Vagina (tissue), 2 donors: ENCODE measurements around the gene CTAGE1. TPM values are rescaled to one million over a fixed set of nuclear protein-coding genes. Genes with fewer than 3 reads are reported as not detected.

Experiments
- DNase-seq, 2 donors: peaks; one replicate each; pipeline ENCODE4 v3.0.0-alpha.2; 2017; ENCODE audit errors: extremely low spot score in 2 of 2
- H3K27ac ChIP-seq: fragments of 200-600 bp; sonication (generic); one replicate; pipeline ENCODE4 v1.5.1; 2019
- H3K27me3 ChIP-seq: fragments of 200-600 bp; sonication (generic); one replicate; pipeline ENCODE4 v1.5.1; 2019
- H3K36me3 ChIP-seq, 2 donors: fragments of 200-600 bp; sonication (generic); one replicate each; pipeline ENCODE4 v1.5.1; 2017 to 2019
- H3K4me1 ChIP-seq: fragments of 200-600 bp; sonication (generic); one replicate; pipeline ENCODE4 v1.5.1; 2019
- H3K4me3 ChIP-seq, 2 donors: fragments of 200-600 bp; sonication (generic); 1 replicate in 1 of 2; 2 replicates in 1 of 2; pipeline ENCODE4 v1.5.1; 2016 to 2019
- H3K9me3 ChIP-seq: fragments of 200-600 bp; sonication (generic); one replicate; pipeline ENCODE4 v1.5.1; 2019
- CTCF ChIP-seq, 3 experiments: fragments of 450-650 bp in 2 of 3; fragments of 200-600 bp in 1 of 3; sonication (generic) in 1 of 3; IDR thresholded peaks; one replicate each; pipeline ENCODE4 v1.5.1; 2017 to 2019; ENCODE audit warnings: antibody characterized with exemption in 3 of 3, mild to moderate bottlenecking in 2 of 3, moderate library complexity in 2 of 3
- POLR2A ChIP-seq, 2 donors: fragments of 450-650 bp; IDR thresholded peaks; one replicate each; pipeline ENCODE4 v1.6.1; 2017; ENCODE audit warnings: antibody characterized with exemption in 2 of 2, mild to moderate bottlenecking in 2 of 2, moderate library complexity in 2 of 2
- POLR2AphosphoS5 ChIP-seq, 2 donors: sonication (generic); formaldehyde crosslinking; IDR thresholded peaks; one replicate each; pipeline ENCODE4 v1.9.0; 2017; ENCODE audit warnings: antibody characterized with exemption in 2 of 2, mild to moderate bottlenecking in 2 of 2, low read depth in 1 of 2; ENCODE audit not compliant: insufficient read depth in 1 of 2
- intact Hi-C: fragments of 100-400 bp; cut with DNase I; formaldehyde crosslinking; loops from one replicate; pipeline ENCODE4 v1.15.1; 2023
- total RNA-seq: library from RNA; depleted of rRNA; stranded (reverse); fragments of >200 nt; gene quantifications from one replicate; pipeline ENCODE4 v1.2.3, GENCODE V29; 2016

The CTAGE1 gene
- total RNA-seq, 1 donor from 2014 or later = not detected

DNA sequence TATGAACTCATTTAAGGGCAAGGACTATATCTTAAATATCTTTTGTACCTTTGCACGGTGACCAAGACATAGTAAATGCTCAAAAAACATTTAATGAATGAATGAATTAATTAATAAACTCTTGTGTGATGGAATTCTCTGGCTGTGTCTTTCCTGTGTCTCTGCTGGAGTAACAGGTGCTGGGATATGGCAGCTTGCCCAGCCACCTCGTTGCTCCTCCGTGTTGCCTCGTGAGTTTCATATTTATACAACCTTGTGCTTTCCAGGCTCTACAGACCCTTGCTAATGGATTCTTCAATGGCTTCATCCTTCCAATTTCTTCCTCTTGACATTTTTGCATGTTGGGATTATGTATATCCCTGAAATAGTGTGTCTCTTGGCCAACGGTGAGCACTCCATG, 30.4 kb downstream of the CTAGE1 start:
- no peak overlapping the region for H3K4me3 ChIP-seq
- H3K27ac ChIP-seq = no peak overlapping the region
- intact Hi-C loops = no loop called here
- no peak for DNase-seq
- no peaks in the 10 kb centered on the region for H3K27me3 ChIP-seq
- H3K4me1 ChIP-seq = no peaks in the 10 kb centered on the region
- no peaks in the 10 kb centered on the region for H3K36me3 ChIP-seq
- TF ChIP-seq POLR2AphosphoS5 (IDR thresholded peaks at IDR 0.05; ENCODE audit: insufficient read depth in 1 of 2, low read depth in 1 of 2) (no peak), POLR2A (IDR thresholded peaks at IDR 0.05) (no peak), CTCF (IDR thresholded peaks at IDR 0.05) (no peak)
- no peaks in the 10 kb centered on the region for H3K9me3 ChIP-seq

GRCh38 chr18:22385718-22386117, 32.0 kb downstream of the CTAGE1 start:
- intact Hi-C loops = no loop called here
- Histone ChIP-seq H3K4me3 (no peak overlapping the region), H3K4me1 (no peaks in the 10 kb centered on the region), H3K27ac (no peak overlapping the region), H3K36me3 (no peaks in the 10 kb centered on the region), H3K9me3 (no peaks in the 10 kb centered on the region), H3K27me3 (no peaks in the 10 kb centered on the region)
- no peak for TF ChIP-seq CTCF (IDR thresholded peaks at IDR 0.05)
- TF ChIP-seq POLR2A (IDR thresholded peaks at IDR 0.05) = no peak
- no peak for TF ChIP-seq POLR2AphosphoS5 (IDR thresholded peaks at IDR 0.05; ENCODE audit: insufficient read depth in 1 of 2, low read depth in 1 of 2)
- DNase-seq = no peak

- Histone ChIP-seq H3K27me3 (no peaks in the 10 kb centered on the region), H3K9me3 (no peaks in the 10 kb centered on the region), H3K27ac (no peak overlapping the region), H3K4me1 (no peaks in the 10 kb centered on the region), H3K4me3 (no peak overlapping the region), H3K36me3 (no peaks in the 10 kb centered on the region)
- DNase-seq = no peak
- intact Hi-C loops = no loop called here
- TF ChIP-seq CTCF (IDR thresholded peaks at IDR 0.05) (peak in 1 of 3 experiments; percentile 30), POLR2A (IDR thresholded peaks at IDR 0.05) (no peak), POLR2AphosphoS5 (IDR thresholded peaks at IDR 0.05; ENCODE audit: insufficient read depth in 1 of 2, low read depth in 1 of 2) (no peak)
These were observed 38.9 kb downstream of the CTAGE1 start for GRCh38 chr18:22378672-22379282.

DNA sequence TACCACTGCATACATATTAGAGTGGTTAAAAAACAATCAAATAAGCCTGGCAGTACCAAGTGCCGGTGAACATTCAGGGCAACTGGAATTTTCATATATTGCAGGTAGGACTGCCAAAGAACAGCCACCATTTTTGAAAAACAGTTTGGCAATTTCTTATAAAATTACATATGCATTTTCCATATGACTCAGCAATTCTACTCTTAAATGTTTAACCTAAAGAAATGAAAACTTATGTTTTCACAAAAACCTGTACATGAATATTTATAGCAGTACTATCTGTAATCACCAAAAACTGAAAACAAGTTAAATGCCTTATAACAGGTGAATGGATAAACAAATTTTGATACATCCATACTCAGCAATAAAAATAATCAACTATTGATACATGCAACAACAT, 39.9 kb downstream of the CTAGE1 start:
- Histone ChIP-seq H3K4me1 (no peaks in the 10 kb centered on the region), H3K36me3 (no peaks in the 10 kb centered on the region), H3K27ac (no peak overlapping the region), H3K27me3 (no peaks in the 10 kb centered on the region), H3K9me3 (no peaks in the 10 kb centered on the region), H3K4me3 (no peak overlapping the region)
- no peak for DNase-seq
- no peak for TF ChIP-seq POLR2A (IDR thresholded peaks at IDR 0.05)
- no peak for TF ChIP-seq CTCF (IDR thresholded peaks at IDR 0.05)
- TF ChIP-seq POLR2AphosphoS5 (IDR thresholded peaks at IDR 0.05; ENCODE audit: insufficient read depth in 1 of 2, low read depth in 1 of 2) = no peak
- intact Hi-C loops = no loop called here

DNA sequence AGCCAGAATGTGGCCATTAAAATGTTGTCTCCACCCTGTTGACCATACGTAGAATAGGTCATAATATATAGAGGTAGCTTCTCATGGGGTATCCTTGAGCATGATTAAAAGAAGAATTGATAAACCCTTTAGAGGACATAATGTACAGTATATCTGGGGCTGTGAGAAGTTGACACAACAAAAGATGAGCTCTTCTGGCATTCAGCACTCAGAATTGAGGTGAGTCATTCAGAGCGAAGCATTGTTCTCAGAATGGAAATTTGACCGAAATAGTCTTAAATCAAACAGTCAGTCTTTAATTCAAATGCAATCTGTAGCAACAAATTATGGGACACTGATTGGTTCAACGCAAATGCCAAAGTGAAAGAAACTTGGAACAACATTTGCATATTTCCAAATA, 47.3 kb downstream of the CTAGE1 start:
- no peak for DNase-seq
- intact Hi-C loops = no loop called here
- Histone ChIP-seq H3K4me3 (no peak overlapping the region), H3K4me1 (no peaks in the 10 kb centered on the region), H3K36me3 (no peaks in the 10 kb centered on the region), H3K27me3 (no peaks in the 10 kb centered on the region), H3K27ac (no peak overlapping the region), H3K9me3 (no peaks in the 10 kb centered on the region)
- TF ChIP-seq POLR2A (IDR thresholded peaks at IDR 0.05) (no peak), CTCF (IDR thresholded peaks at IDR 0.05) (no peak), POLR2AphosphoS5 (IDR thresholded peaks at IDR 0.05; ENCODE audit: insufficient read depth in 1 of 2, low read depth in 1 of 2) (no peak)
